ENCODE results near the gene XPR1.
"Not testable (repeated sequence)": the region's sequence is repeated elsewhere in the genome, so short reads cannot be mapped to it uniquely, and the experiment has no call there.

XPR1 gene

DNA sequence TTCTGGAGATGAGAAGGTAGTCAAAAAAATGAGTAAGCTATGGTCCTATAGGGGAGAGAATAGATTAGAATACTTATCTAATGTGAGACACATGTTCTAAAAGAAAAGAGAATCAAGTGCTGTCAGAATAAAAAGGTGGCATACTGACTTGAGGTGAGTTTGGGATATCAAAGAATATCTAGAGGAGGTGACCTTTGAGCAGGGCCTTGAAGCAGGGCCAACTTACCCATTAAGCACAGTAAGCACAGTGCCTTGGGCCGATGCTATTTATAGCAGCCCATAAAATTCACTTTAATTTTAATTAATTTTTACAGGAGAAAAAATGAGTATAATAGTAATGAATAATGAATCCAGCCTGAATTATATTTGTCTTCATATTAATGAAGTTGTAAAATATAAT, 92.2 kb downstream of the XPR1 start:
- TF ChIP-seq CTCF (IDR thresholded peaks at IDR 0.05; ENCODE audit: low read depth, low read length): no peak
- DNase-seq (ENCODE audit: low read depth, low spot score): no peak

GRCh38 chr1:180726024-180726423, 94.2 kb downstream of the XPR1 start:
- DNase-seq (ENCODE audit: low read depth, low spot score); H3K4me3 ChIP-seq (ENCODE audit: low read depth, low read length); in situ Hi-C loops (cut with HindIII; ENCODE audit: low sequenced_read_pairs): not testable (repeated sequence)

More for the DNA sequence above, 92.2 kb downstream of the XPR1 start:
- no peak overlapping the region for H3K4me3 ChIP-seq (ENCODE audit: low read depth, low read length)
- in situ Hi-C loops (cut with HindIII; ENCODE audit: low sequenced_read_pairs): no loop called here

DNA sequence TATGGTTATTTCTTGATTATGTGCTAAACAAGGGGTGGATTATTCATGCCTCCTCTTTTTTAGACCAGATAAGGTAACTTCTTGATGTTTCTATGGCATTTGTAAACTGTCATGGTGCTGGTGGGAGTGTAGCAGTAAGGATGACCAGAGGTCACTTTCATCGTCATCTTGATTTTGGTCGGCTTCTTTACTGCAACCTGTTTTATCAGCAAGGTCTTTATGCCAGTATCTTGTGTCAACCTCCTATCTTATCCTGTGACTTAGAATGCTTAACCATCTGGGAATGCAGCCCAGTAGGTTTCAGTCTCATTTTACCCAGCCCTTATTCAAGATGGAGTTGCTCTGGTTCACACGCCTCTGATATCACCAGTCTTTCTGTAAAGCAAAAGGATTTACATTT, 95.9 kb downstream of the XPR1 start:
- in situ Hi-C loops (cut with HindIII; ENCODE audit: low sequenced_read_pairs); H3K4me3 ChIP-seq (ENCODE audit: low read depth, low read length); DNase-seq (ENCODE audit: low read depth, low spot score): not testable (repeated sequence)

DNA sequence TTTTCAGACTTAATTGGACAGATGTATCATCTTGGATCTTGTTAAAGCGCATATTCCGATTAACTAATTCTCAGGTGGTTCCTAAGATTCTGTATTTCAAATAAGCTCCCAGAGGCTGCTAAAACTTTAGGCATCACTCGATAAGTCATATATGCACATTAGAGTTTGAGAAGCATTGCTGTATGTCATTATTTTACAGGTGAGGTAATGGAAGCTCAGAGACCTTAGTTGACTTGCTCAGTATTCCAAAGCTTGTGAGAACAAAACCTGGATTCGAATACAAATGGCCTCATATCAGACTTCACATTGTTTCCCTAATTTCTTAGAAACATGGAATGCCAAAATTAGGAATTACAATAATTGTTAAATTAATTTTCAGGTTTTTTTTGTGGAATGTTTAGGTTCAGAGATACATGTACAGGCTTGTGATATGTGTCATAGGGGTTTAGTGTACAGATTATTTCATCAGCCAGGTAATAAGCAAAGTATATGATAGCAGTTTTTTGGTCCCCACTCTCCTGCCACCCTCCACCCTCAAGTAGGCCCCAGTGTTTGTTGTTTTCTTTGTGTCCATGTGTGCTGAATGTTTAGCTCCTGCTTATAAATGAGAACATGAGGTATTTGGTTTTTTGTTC, 96.8 kb downstream of the XPR1 start:
- H3K4me3 ChIP-seq (ENCODE audit: low read depth, low read length): no peak overlapping the region
- DNase-seq (ENCODE audit: low read depth, low spot score): no peak
- no peak for TF ChIP-seq CTCF (IDR thresholded peaks at IDR 0.05; ENCODE audit: low read depth, low read length)
- in situ Hi-C loops (cut with HindIII; ENCODE audit: low sequenced_read_pairs): no loop called here

DNA sequence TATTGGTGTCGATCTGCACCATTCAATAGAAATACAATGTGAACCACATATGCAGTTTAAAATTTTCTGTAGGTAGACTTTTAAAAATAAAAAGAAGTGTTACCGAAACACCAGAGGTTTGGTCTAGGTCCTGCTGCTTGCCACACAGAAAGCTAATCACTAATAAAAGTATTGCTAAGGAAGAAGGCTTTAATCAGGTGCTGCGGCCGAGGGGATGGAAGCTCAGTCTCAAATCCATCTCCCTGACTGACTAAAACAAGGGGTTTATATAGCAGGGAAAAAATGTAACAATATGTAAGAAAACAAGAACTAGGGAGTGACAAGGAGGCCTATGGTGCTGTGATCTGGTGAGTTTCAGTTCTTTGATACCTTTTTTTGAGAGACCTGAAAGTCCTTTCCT, 99.3 kb downstream of the XPR1 start:
- in situ Hi-C loops (cut with HindIII; ENCODE audit: low sequenced_read_pairs): no loop called here
- no peak for DNase-seq (ENCODE audit: low read depth, low spot score)
- no peak overlapping the region for H3K4me3 ChIP-seq (ENCODE audit: low read depth, low read length)
- TF ChIP-seq CTCF (IDR thresholded peaks at IDR 0.05; ENCODE audit: low read depth, low read length): no peak

DNA sequence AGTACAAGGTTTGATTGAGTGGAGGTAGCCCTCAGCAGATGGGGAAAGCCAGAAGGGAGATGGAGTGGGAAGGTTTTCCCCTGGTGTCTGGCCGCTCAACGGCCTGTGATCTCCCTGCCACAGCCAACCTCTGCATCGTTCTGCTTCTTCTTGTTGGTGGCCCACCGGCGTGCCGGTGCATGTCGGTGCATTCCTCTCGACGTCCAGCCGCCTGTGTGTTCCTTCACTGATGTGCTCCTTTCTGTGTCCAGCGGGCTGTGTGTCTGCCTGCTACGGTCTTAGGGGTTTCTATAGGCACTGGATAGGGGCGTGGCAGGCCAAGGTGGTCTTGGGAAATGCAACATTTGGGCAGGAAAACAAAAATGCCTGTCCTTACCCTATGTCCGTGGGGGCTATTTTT, 101.0 kb downstream of the XPR1 start:
- no peak for TF ChIP-seq CTCF (IDR thresholded peaks at IDR 0.05; ENCODE audit: low read depth, low read length)
- in situ Hi-C loops (cut with HindIII; ENCODE audit: low sequenced_read_pairs): no loop called here
- no peak overlapping the region for H3K4me3 ChIP-seq (ENCODE audit: low read depth, low read length)
- DNase-seq (ENCODE audit: low read depth, low spot score): no peak

GRCh38 chr1:180734366-180734765, 102.5 kb downstream of the XPR1 start:
- no peak for TF ChIP-seq CTCF (IDR thresholded peaks at IDR 0.05; ENCODE audit: low read depth, low read length)
- no peak overlapping the region for H3K4me3 ChIP-seq (ENCODE audit: low read depth, low read length)
- DNase-seq (ENCODE audit: low read depth, low spot score): no peak
- in situ Hi-C loops (cut with HindIII; ENCODE audit: low sequenced_read_pairs): no loop called here

GRCh38 chr1:180742663-180743062, 110.8 kb downstream of the XPR1 start:
- DNase-seq (ENCODE audit: low read depth, low spot score): no peak
- TF ChIP-seq CTCF (IDR thresholded peaks at IDR 0.05; ENCODE audit: low read depth, low read length): no peak
- in situ Hi-C loops (cut with HindIII; ENCODE audit: low sequenced_read_pairs): no loop called here
- no peak overlapping the region for H3K4me3 ChIP-seq (ENCODE audit: low read depth, low read length)
